Endothelial cell of umbilical vein (primary cell): ENCODE results near the gene PERP. TPM values are rescaled to one million over a fixed set of nuclear protein-coding genes. Genes with fewer than 3 reads are reported as not detected.

ENCODE experiments used
- BruUV-seq: library from RNA; stranded (reverse); fragments of 400-500 nt; replicated peaks from 2 replicates; lab custom pipeline; 2021; lab: Mats Ljungman, UMichigan
- CTCF ChIA-PET: fragments of 300-600, 350-600 bp; sonication (Branson Sonifier 250); formaldehyde crosslinking; loops from one replicate; lab custom pipeline; 2021; ENCODE audit warnings: antibody characterized with exemption, inconsistent platforms; lab: Charles Lee
- POLR2A ChIA-PET: fragments of 300-600, 350-600 bp; sonication (Branson Sonifier 250); formaldehyde crosslinking; loops from one replicate; lab custom pipeline; 2021; ENCODE audit warnings: antibody characterized with exemption, inconsistent platforms; lab: Charles Lee
- DNase-seq: peaks from one replicate; pipeline ENCODE4 v3.0.0-alpha.2; 2011; ENCODE audit warnings: low read depth, low spot score
- FAIRE-seq: peaks from 2 replicates; lab custom pipeline; 2011; peaks lifted over from hg19 to GRCh38; lab: Jason Lieb, UNC
- H2AFZ ChIP-seq: 2 replicates; pipeline ENCODE4 v1.6.0; 2012; ENCODE audit warnings: low read depth, low read length, control low read depth, inconsistent platforms
- H3K27ac ChIP-seq: 2 replicates; pipeline ENCODE4 v1.5.1; 2011; ENCODE audit warnings: low read depth, mild to moderate bottlenecking, control low read depth, low read length, moderate library complexity; ENCODE audit not compliant: insufficient read depth
- H3K27me3 ChIP-seq, 2 experiments: 2 replicates each; pipeline versions ENCODE4 v1.6.0 to v1.6.1; 2011; ENCODE audit warnings: low read length in 2 of 2, mixed read lengths in 1 of 2; ENCODE audit not compliant: control insufficient read depth in 2 of 2, insufficient read depth in 2 of 2
- H3K36me3 ChIP-seq, 2 experiments: 2 replicates in 1 of 2; 3 replicates in 1 of 2; pipeline ENCODE4 v1.5.1; 2011; ENCODE audit warnings: low read length in 2 of 2, mild to moderate bottlenecking in 1 of 2, moderate library complexity in 1 of 2; ENCODE audit not compliant: control insufficient read depth in 2 of 2, insufficient read depth in 2 of 2; ENCODE audit errors: extremely low read depth in 1 of 2
- H3K4me1 ChIP-seq: 3 replicates; pipeline ENCODE4 v1.5.1; 2011; ENCODE audit warnings: mild to moderate bottlenecking, low read length; ENCODE audit not compliant: control insufficient read depth, insufficient read depth; ENCODE audit errors: extremely low read depth
- H3K4me2 ChIP-seq: 2 replicates; pipeline ENCODE4 v1.6.1; 2011; ENCODE audit warnings: low read length, control low read depth, mixed read lengths; ENCODE audit not compliant: insufficient read depth
- H3K4me3 ChIP-seq, 3 experiments: fragments of 200-600 bp in 1 of 3; sonication (generic), shearing (Covaris generic) in 1 of 3; replicated peaks in 1 of 3; 2 replicates each; pipeline ENCODE4 v1.5.1; 2011 to 2016; ENCODE audit warnings: control low read depth in 3 of 3, low read length in 3 of 3, mild to moderate bottlenecking in 2 of 3, inconsistent platforms in 1 of 3, low read depth in 1 of 3, moderate library complexity in 1 of 3; ENCODE audit not compliant: insufficient read depth in 1 of 3
- H3K79me2 ChIP-seq: 2 replicates; pipeline ENCODE4 v1.6.0; 2012; ENCODE audit warnings: low read length, inconsistent platforms; ENCODE audit not compliant: control insufficient read depth, insufficient read depth
- H3K9ac ChIP-seq: replicated peaks from 2 replicates; pipeline ENCODE3; 2011; ENCODE audit warnings: low read length, control low read depth; ENCODE audit not compliant: insufficient read depth; ENCODE audit errors: extremely low read depth
- H3K9me1 ChIP-seq: replicated peaks from 3 replicates; pipeline ENCODE4 v1.6.0; 2011; ENCODE audit warnings: mild to moderate bottlenecking, low read length; ENCODE audit not compliant: control insufficient read depth, insufficient read depth; ENCODE audit errors: extremely low read depth
- H3K9me3 ChIP-seq: replicated peaks from 2 replicates; pipeline ENCODE4 v1.5.1; 2012; ENCODE audit warnings: low read length, inconsistent platforms; ENCODE audit not compliant: control insufficient read depth, insufficient read depth
- H4K20me1 ChIP-seq: replicated peaks from 2 replicates; pipeline ENCODE3; 2011; ENCODE audit warnings: mild to moderate bottlenecking, low read length; ENCODE audit not compliant: control insufficient read depth, insufficient read depth; ENCODE audit errors: extremely low read depth
- EZH2 ChIP-seq: IDR thresholded peaks from 2 replicates; pipeline ENCODE4 v1.6.1; 2012; ENCODE audit warnings: borderline replicate concordance, low read depth, mild to moderate bottlenecking, moderate library complexity, low read length, inconsistent platforms; ENCODE audit not compliant: severe bottlenecking
- GATA2 ChIP-seq: IDR thresholded peaks from 2 replicates; pipeline ENCODE4 v1.7.0; 2011; ENCODE audit warnings: low read depth, mild to moderate bottlenecking, moderate library complexity, mixed read lengths, low read length; ENCODE audit not compliant: insufficient read length, insufficient read depth
- JUN ChIP-seq: IDR thresholded peaks from 2 replicates; pipeline ENCODE4 v1.6.1; 2011; ENCODE audit warnings: borderline replicate concordance, low read depth; ENCODE audit not compliant: insufficient read length, insufficient read depth
- MYC ChIP-seq: IDR thresholded peaks from one replicate; pipeline ENCODE4 v1.6.1; 2011; ENCODE audit warnings: mild to moderate bottlenecking, low read depth, low read length
- dilution Hi-C: fragments of 300-500 bp; cut with MboI; formaldehyde crosslinking; loops from one replicate; pipeline ENCODE4 v1.15.0; 2019; ENCODE audit warnings: low sequenced_read_pairs; ENCODE audit not compliant: extremely low pct_ligation_motif_present
- intact Hi-C: fragments of 100-400 bp; cut with micrococcal nuclease; formaldehyde crosslinking; loops from one replicate; pipeline ENCODE4 v1.10.0; 2022
- polyA plus RNA-seq, 4 experiments: library from polyadenylated mRNA; depleted of rRNA in 3 of 4; stranded (reverse) in 3 of 4; unstranded in 1 of 4; fragments of >200 nt; gene quantifications; 2 replicates each; pipeline versions ENCODE4 v1.2.1 to v1.2.3, GENCODE V29; 2011 to 2012; ENCODE audit warnings: missing spikeins in 1 of 4
- total RNA-seq: library from RNA; stranded (reverse); gene quantifications from 2 replicates; pipeline ENCODE4 v1.2.3, GENCODE V29; 2021
- TF ChIP-seq, protein P1 (sequence below): IDR thresholded peaks from 2 replicates; pipeline ENCODE4 v1.6.1; 2011; ENCODE audit not compliant: insufficient read depth, insufficient read length
- TF ChIP-seq, protein P2 (sequence below), 2 donors: IDR thresholded peaks; 1 replicate in 1 of 2; 2 replicates in 1 of 2; pipeline ENCODE4 v1.5.1; 2011; ENCODE audit warnings: low read length in 2 of 2, mild to moderate bottlenecking in 2 of 2, moderate library complexity in 2 of 2, control low read depth in 1 of 2, inconsistent platforms in 1 of 2, low read depth in 1 of 2; ENCODE audit not compliant: insufficient read depth in 1 of 2; ENCODE audit errors: extremely low read depth in 1 of 2

The PERP gene
- total and polyA plus RNA-seq, 2 donors (not counting 3 experiments of a cell fraction or from before 2014, with no cell fraction given), result 15.7 to 27.4 TPM

DNA sequence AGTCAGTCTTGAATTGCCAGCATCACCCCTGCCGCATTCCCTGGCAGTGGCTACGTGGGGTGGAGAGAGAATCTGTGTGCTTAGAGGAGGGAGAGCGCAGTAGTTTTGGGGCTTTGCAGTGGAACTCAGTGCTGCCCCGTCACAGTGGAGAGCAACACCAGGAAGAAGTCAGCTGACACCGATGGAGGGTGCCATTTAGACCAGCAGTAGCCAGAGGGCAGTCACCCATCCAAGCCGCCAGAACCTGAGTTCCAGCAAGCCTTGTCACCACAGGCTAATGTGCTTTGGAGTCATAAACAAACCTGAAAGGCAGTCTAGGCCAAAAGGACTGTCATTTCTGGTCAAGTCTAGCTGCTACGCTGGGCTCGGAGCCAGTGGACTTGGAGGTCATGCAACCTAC is 22.0 kb upstream of the PERP start:
- intact Hi-C loops, result no loop called here
- FAIRE-seq, result no peak
- H3K9ac ChIP-seq, result no peak overlapping the region
- H4K20me1 ChIP-seq, result no peaks in the 10 kb centered on the region
- TF ChIP-seq MYC (no peak), JUN (no peak), GATA2 (no peak), EZH2 (no peak)
- TF ChIP-seq, protein P1, sequence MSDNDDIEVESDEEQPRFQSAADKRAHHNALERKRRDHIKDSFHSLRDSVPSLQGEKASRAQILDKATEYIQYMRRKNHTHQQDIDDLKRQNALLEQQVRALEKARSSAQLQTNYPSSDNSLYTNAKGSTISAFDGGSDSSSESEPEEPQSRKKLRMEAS, result no peak
- TF ChIP-seq, protein P2, sequence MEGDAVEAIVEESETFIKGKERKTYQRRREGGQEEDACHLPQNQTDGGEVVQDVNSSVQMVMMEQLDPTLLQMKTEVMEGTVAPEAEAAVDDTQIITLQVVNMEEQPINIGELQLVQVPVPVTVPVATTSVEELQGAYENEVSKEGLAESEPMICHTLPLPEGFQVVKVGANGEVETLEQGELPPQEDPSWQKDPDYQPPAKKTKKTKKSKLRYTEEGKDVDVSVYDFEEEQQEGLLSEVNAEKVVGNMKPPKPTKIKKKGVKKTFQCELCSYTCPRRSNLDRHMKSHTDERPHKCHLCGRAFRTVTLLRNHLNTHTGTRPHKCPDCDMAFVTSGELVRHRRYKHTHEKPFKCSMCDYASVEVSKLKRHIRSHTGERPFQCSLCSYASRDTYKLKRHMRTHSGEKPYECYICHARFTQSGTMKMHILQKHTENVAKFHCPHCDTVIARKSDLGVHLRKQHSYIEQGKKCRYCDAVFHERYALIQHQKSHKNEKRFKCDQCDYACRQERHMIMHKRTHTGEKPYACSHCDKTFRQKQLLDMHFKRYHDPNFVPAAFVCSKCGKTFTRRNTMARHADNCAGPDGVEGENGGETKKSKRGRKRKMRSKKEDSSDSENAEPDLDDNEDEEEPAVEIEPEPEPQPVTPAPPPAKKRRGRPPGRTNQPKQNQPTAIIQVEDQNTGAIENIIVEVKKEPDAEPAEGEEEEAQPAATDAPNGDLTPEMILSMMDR (IDR thresholded peaks at IDR 0.05; ENCODE audit: extremely low read depth in 1 of 2, insufficient read depth in 1 of 2, low read depth in 1 of 2, low read length in 2 of 2), result no peak
- H2AFZ ChIP-seq, result no peak overlapping the region
- H3K79me2 ChIP-seq, result no peaks in the 10 kb centered on the region
- dilution Hi-C loops, result no loop called here
- no peaks in the 10 kb centered on the region for H3K36me3 ChIP-seq
- H3K27ac ChIP-seq, result no peak overlapping the region
- no peak for DNase-seq
- no peaks in the 10 kb centered on the region for H3K4me1 ChIP-seq
- no peak overlapping the region for H3K4me2 ChIP-seq
- ChIA-PET POLR2A (no interaction called here), CTCF (no interaction called here)
- H3K4me3 ChIP-seq, result no peak overlapping the region
- no TSS peak for BruUV-seq
- peaks cover 0 to 4% of the 10 kb centered on the region in 2 experiments for H3K27me3 ChIP-seq
- no peaks in the 10 kb centered on the region for H3K9me3 ChIP-seq
- H3K9me1 ChIP-seq, result no peaks in the 10 kb centered on the region
